Measurements from ENCODE around the gene XRCC5. TPM values are rescaled to one million over a fixed set of nuclear protein-coding genes. Genes with fewer than 3 reads are reported as not detected.
"Not testable (repeated sequence)": the region's sequence is repeated elsewhere in the genome, so short reads cannot be mapped to it uniquely, and the experiment has no call there.

XRCC5 gene
- total RNA-seq, 1 experiment from 2014 or later = 390 TPM

DNA sequence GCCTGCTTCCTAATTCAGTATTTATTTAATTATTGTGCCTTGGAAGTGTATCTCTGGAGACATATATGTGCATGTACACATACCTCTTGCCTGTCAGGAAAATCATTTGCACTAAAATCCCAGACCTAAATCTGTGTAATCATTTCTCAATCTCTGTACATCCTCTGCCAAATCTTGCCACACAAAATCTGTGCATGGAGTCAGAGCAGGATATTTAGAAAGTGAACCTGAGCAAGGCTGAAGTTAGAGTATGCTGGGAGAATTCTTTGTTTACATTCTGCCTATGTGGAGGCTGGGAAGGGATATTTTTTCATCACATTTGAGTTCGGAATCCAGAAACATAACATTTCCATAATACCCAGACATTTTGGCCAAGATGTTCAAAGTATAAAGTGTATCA is 9.3 kb downstream of the XRCC5 start:
- no peak for DNase-seq (ENCODE audit: low spot score)

DNA sequence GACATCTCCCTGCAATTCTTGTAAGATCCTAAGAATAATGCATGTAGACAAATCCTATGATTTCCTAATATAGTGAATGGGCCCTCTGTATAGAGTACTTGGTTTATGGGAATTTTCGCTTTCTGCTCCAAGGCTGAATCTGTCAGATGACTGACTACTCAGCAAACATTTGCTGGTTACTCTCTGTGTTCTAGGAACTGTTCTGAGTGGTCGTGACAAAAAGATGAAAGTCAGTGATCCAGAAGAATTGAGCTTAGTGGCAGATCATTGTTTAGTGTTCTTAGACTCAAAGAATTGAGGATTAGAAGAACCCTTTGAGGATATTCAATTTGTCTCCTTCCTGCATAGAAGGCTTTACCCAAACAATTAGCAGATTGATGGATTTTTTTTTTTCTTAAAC is 10.0 kb downstream of the XRCC5 start:
- DNase-seq (ENCODE audit: low spot score) = no peak

- DNase-seq (ENCODE audit: low spot score) = no peak
These were observed 10.8 kb downstream of the XRCC5 start for GRCh38 chr2:216119986-216120385.

DNA sequence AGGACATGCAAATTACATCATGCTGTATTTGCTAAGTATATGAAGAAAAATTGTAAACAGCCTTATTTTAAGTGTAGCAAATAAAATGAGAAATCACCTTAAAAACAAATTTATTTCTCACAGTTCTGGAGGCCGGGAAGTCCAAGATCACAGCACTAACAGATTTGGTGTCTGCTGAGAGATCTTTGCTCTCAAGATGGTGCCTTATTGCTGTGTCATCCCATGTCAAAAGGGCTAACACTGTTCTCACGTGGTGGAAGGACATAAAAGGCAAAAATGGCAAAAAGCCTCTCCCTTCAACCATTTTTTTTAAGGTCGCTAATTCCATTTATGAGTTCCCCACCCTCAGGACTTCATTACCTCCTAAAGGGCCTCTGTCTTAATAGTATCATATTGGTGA is 12.1 kb downstream of the XRCC5 start:
- no peak for DNase-seq (ENCODE audit: low spot score)

DNA sequence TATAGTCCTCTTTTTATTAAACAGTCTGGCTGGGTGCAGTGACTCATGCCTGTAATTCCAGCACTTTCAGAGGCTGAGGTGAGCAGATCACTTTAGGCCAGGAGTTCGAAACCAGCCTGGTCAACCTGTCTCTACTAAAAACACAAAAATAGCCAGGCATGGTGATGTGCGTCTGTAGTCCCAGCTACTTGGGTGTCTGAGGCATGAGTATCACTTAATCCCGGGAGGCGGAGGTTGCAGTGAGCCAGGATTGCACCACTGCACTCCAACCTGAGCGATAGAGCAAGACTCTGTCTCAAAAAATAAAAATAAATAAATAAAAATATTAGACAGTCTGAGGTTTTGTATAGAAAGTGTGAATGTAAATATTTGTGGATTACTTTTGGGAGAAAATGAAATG is 17.8 kb downstream of the XRCC5 start:
- no peak for DNase-seq (ENCODE audit: low spot score)

- DNase-seq (ENCODE audit: low spot score) = no peak
These were observed 21.3 kb downstream of the XRCC5 start for GRCh38 chr2:216130346-216130971.

DNA sequence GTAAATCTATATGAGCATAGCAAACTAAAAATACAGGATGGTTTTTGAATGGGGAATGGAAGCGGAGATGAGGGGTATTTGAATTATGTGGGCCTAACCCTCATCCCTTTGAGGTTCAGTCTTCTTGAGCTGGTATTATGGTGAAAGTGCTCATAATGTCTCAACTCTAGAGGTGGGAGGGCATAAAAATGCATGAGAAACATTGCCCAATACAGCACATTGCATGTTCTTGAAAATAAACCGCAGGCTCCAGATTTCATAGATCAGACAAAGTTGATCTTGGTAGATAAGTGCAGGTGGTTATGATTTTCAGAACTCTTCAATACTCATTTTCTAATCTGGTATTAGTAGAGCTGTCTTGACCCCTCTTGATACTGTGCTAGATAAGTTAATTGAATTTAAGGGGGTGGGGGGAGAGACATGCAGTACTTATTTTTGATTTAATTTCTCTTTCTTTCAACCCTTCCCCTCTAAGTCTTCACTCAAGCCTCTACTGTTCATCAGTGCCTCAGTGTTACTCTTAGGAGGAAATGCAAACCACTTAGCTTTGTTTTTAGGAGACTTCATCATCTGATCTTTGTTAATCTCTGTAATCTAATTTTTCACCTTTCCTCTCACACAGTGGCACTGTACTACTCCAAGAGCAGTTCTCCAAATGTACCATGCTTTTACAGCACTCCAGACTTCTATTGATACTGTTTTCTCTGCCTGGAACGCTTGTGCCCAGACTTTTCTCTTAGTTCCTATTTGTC is 22.2 kb downstream of the XRCC5 start:
- DNase-seq (ENCODE audit: low spot score) = no peak

DNA sequence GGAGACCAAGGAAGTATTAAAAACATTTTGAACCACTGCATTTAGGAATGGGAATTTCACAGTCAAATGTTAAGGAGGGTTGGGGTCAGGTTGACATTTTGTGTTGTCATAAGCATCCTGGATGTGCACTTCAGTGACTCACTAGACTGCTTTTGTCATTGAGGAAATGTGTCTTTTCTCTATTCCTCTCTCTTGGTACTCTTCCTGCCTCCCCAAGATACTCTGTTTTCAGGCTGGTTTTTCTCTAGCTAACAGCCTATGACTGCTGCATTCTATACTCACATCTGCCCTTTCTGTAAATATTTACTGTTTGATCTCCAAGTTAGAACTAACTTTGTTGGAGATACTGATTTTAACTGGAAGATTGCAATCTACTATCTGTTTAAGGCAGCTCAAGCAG is 23.4 kb downstream of the XRCC5 start:
- DNase-seq (ENCODE audit: low spot score) = no peak

GRCh38 chr2:216133397-216133796 is 24.2 kb downstream of the XRCC5 start:
- DNase-seq (ENCODE audit: low spot score) = no peak

DNA sequence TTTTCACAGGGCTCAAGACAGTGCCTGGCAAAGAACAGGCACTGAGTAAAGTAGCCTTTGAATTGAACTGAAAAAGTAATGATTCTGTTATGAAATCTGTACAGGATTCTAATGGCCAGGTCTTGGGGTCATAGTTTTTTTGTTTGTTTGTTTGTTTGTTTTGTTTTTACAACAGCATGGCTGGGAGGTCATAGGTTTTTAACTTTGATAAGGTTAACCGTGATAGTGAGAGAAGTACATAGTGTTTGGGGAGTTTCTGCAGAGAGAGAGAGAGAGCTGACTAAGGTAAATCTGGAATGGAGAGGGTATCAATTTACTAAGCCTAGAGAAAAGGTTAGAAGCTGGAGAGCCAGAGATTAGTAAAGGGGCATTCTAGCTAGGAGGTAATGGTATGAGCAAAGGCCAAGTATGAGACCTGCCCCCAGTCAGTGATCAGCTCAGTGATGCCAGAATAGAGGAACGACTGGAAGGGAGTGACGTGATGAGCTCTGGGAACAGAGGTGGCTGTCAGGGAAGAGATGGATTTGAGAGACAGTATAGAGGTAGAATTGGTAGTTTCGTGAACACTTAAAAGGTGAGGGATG is 25.9 kb downstream of the XRCC5 start:
- DNase-seq (ENCODE audit: low spot score) = no peak

DNA sequence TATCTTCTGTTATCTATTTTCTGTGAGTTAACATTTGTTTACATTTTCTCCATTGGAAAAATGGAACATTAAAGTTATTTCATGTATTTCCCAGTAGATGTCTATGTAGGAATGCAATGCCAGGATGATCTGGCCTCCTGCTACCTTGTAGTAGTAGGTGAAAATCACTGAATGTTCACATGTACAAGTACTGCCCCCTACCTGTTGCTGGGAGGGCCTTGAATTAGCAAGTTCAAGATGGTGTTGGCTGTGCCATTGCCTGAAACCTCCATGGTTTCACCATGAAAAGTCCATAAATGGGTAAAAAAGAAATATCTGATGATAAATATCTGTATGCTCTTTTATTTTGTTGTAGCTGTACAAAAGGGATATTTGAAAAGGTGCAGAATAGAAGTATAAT is 30.7 kb downstream of the XRCC5 start:
- peak; percentile 31 for DNase-seq (ENCODE audit: low spot score)

DNA sequence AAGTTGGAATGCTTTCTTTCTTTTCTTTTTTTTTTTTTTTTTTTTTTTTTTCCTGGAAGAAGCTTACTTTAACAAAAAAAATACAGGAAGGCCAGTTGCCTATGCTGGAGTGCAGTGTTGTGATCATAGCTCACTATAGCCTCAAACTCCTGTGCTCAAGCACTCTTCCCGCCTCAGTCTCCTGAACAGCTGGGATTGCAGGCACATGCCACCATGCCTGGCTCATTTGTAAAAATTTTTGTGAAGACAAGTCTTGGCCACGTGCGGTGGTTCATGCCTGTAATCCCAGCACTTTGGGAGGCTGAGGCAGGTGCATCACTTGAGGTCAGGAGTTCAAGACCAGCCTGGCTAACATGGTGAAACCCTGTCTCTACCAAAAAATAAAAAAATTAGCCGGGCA is 32.4 kb downstream of the XRCC5 start:
- not testable (repeated sequence) for DNase-seq (ENCODE audit: low spot score)

GRCh38 chr2:216142540-216142939 is 33.4 kb downstream of the XRCC5 start:
- no peak for DNase-seq (ENCODE audit: low spot score)

DNA sequence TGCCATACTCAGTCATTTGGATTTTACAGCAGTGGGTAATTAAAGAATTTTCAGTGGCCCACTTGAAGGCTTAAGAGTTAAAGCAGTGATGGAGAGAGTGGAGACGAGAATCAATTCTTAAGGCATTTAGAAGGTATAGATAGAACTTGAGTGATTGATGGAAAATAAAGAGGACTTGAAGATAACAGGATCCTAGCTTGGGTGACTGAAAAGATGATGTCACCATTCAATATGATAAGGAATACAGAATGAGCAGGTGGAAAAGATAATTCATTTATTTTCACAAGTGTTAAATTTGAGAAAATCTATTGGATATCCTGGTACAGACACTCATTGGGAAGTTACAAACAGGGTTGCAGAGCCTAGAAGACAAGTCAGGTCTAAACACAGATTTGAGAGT is 35.2 kb downstream of the XRCC5 start:
- no peak for DNase-seq (ENCODE audit: low spot score)

- no peak for DNase-seq (ENCODE audit: low spot score)
These were observed 35.7 kb downstream of the XRCC5 start for GRCh38 chr2:216144857-216145256.

DNA sequence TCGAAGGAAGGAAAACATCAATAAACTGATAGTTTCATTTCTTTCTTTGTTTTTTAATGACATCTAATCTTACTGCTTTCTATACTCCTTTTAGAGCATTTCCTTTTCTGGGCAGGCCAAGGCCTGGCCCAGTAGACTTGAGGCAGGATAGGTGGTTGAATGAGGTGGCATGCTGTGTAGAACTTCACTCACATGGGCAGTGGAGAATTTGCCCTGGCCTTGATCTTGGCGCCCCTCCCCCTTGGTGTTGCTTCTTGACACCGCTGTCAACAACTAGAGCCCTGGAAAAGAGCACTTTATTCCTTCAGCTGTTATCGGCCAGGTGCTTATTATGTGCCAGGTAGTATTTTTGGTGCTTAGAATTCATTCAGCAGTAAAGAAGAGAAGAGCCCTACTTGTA is 37.4 kb downstream of the XRCC5 start:
- DNase-seq (ENCODE audit: low spot score) = no peak

DNA sequence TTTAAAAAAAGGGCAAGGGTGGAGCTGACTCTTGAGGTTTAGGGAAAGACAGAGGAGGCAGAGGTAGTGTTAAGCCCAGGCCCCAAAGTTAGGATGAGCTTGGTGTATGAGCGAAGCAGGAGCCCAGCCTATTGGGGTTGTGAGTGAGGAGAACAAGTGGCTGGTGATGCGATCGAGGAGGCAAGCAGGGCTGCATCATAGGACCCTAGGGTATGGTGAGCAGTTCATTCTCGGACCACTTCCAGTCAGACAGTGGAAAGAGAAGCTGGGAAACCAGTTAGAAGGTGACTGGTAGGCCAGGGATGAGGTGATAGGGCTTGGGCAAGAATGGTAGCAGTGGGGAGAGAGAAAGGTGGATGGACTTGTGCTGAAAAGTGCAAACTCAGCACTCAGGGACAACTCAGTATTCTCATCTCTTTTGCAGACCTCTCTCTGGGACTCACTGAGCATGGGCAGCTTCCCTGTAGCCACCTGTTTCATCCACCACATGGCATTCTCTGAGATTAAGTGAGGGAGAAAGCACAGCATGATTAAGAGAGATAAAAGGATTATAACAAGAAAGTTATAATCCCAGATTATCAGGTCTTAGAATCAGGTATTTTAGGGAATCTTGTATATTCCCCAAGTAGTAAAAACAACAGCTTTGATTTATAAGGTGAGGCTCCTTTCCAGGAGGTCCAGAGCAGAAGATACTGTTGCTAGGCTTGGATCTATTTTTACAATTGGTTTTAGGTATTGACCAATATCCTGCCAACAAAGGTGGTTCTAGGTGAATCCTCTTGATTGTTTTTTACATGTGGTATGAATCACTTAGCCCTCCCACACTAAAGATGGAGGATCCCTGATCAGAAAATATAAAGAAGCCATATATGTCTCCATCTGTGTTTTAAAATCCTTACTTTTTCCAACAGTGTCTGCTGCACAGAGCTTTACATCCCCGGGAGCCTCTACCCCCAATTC is 38.3 kb downstream of the XRCC5 start:
- DNase-seq (ENCODE audit: low spot score) = no peak

DNA sequence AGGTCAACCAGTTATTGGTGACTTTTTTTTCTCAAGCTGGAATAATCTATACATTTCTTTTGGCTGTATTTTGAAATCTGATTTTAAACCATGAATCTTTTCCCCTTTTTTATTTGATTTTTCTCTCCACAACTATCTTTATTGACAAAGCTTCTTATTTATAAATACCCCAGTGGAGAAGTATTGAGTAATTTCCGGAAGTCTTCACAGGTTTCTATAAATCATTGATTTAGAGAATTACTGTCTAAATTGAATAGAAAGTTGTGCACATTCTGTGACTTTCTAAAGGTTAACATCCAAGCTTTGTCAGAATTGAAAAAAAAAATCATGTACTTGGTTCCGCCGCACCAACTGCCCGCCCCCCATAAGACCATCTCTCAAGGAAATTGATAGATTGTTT is 39.8 kb downstream of the XRCC5 start:
- no peak for DNase-seq (ENCODE audit: low spot score)

- no peak for DNase-seq (ENCODE audit: low spot score)
These were observed 40.6 kb downstream of the XRCC5 start for GRCh38 chr2:216149741-216150140.

DNA sequence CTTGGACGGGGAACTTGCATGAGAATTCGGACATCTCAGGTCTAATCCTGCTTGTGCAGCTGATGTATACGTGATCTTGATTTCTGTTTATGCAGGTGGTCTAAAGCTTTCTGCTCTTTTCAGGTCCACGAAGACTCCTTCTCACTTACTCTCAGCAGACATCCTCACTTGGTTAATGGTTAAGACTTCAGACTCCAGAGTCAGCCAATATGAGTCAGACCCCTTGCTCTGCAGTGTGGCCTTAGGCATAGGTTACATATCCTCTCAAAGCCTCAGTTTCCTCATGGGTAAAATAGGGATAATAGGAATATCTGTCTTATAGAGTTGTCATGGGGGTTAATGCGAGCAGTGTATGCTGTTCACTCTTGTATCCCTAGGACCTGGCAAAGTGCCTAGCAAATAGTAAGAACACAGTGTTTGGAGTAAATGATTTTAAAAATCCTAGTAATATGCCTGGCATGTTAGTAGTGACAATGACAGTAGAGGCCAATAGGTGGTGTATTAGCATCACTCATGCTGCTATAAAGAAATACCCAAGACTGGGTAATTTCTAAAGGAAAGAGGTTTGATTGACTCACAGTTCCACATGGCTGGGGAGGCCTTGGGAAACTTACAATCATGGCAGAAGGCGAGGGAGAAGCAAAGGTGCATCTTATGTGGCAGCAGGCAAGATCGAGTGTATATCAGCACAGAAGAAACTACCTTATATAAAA is 42.3 kb downstream of the XRCC5 start:
- DNase-seq (ENCODE audit: low spot score) = no peak

DNA sequence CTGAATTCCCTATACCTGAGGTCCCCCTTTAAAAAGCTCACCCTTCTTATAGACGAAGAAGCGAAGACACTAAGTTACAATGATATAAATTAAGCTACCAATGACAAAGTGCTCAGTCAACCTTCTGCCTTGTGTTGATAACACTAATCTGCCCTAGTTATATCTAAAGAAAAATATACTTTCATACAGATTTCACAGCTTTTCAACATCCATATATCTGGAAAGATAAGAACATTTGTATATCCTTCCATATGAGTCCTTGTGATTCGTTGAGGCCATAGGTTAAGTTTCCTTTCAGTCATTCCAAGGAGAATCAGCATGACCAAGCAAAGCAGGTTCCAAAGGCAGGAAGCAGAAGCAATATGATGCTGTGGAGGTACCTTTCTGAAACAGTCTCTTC is 46.8 kb downstream of the XRCC5 start:
- DNase-seq (ENCODE audit: low spot score) = no peak

GRCh38 chr2:216156822-216157221 is 47.7 kb downstream of the XRCC5 start:
- no peak for DNase-seq (ENCODE audit: low spot score)

All from H4 (cell line).